ENCODE results near the gene MSRB2. TPM values are rescaled to one million over a fixed set of nuclear protein-coding genes. Genes with fewer than 3 reads are reported as not detected.
A peak's percentile ranks its signal among the peaks of the same experiment; 100 is the strongest.

The MSRB2 gene
- polyA plus RNA-seq, 2 of the 4 experiments (the other 2 are of a cell fraction): 19.0 to 32.0 TPM

- H3K4me2 ChIP-seq: peak overlapping the region; percentile 95
- ChIA-PET CTCF (interaction anchor here (1.1 kb wide), 1 partner anchor 10 kb away, joined by 3 read pairs; no protein-coding TSS in a partner anchor), POLR2A (no interaction called here)
- FAIRE-seq (no peak), ATAC-seq (peak; percentile 51 to 64), DNase-seq (ENCODE audit: low read depth in 1 of 2, low spot score in 1 of 2) (peak; percentile 34)
- TF ChIP-seq HOXB13 (CRISPR knock-in tag; IDR thresholded peaks at IDR 0.05; ENCODE audit: low read depth) (no peak), PHF8 (IDR thresholded peaks at IDR 0.05; ENCODE audit: borderline replicate concordance, low read depth) (0 out of 2 replicates have a peak, but pooled peaks have one; percentile 48)
- WGBS (ENCODE audit: missing lambda C conversion rate): 23% methylated on average over 21 of the region's 21 CpGs
- peaks cover 16% of the 10 kb centered on the region for H3K4me1 ChIP-seq
- H3K9me3 ChIP-seq: 0 out of 3 replicates have a peak, but pooled peaks cover 3% of the 10 kb centered on the region
- peak overlapping the region; percentile 85 to 98 for H3K27ac ChIP-seq
- peak overlapping the region; percentile 87 for H3K4me3 ChIP-seq
These were observed 805 bp downstream of the MSRB2 start for GRCh38 chr10:23095966-23096801.

GRCh38 chr10:23096802-23097549, 1.6 kb downstream of the MSRB2 start:
- Histone ChIP-seq H3K4me1 (peaks cover 16% of the 10 kb centered on the region), H3K4me2 (peak overlapping the region; percentile 95), H3K9me3 (no peaks in the 10 kb centered on the region), H3K4me3 (peak overlapping the region; percentile 87), H3K27ac (no peak overlapping the region; a peak in 1 of 6 replicates)
- DNase-seq (ENCODE audit: low read depth in 1 of 2, low spot score in 1 of 2): no peak
- POLR2A ChIA-PET: no interaction called here
- CTCF ChIA-PET: interaction anchor here (1.1 kb wide), 1 partner anchor 9 kb away, joined by 3 read pairs; no protein-coding TSS in a partner anchor
- no peak for ATAC-seq
- 86% methylated on average over 8 of the region's 8 CpGs for WGBS (ENCODE audit: missing lambda C conversion rate)
- FAIRE-seq: no peak
- TF ChIP-seq BCL3 (IDR thresholded peaks at IDR 0.05) (no peak), FOXS1 (CRISPR knock-in tag; IDR thresholded peaks at IDR 0.05) (no peak), NR3C1 (IDR thresholded peaks at IDR 0.05) (no peak), ATOH8 (CRISPR knock-in tag; IDR thresholded peaks at IDR 0.05; ENCODE audit: low read depth) (no peak), NFE2L2 (conservative IDR thresholded peaks at IDR 0.05; ENCODE audit: low read length) (no peak), TP53 (CRISPR knock-in tag; IDR thresholded peaks at IDR 0.05) (no peak), SMC3 (IDR thresholded peaks at IDR 0.05) (no peak), CHD2 (IDR thresholded peaks at IDR 0.05; ENCODE audit: low read length, partially characterized antibody) (no peak), HOXB13 (CRISPR knock-in tag; IDR thresholded peaks at IDR 0.05; ENCODE audit: low read depth) (no peak), MAX (IDR thresholded peaks at IDR 0.05) (no peak)

- ChIA-PET CTCF (interaction anchor here (1.3 kb wide), 1 partner anchor 111 kb away, joined by 5 read pairs; no protein-coding TSS in a partner anchor), POLR2A (no interaction called here)
These were observed 3.7 kb downstream of the MSRB2 start for GRCh38 chr10:23099079-23099478.

More at GRCh38 chr10:23099079-23099478, 3.7 kb downstream of the MSRB2 start:
- FAIRE-seq: no peak
- Histone ChIP-seq H3K4me1 (peaks cover 16% of the 10 kb centered on the region), H3K27ac (no peak overlapping the region), H3K4me2 (no peak overlapping the region), H3K9me3 (no peaks in the 10 kb centered on the region), H3K4me3 (no peak overlapping the region)
- DNase-seq (ENCODE audit: low read depth in 1 of 2, low spot score in 1 of 2): no peak
- TF ChIP-seq GATA3 (IDR thresholded peaks at IDR 0.05; ENCODE audit: borderline replicate concordance) (no peak), CHD2 (IDR thresholded peaks at IDR 0.05; ENCODE audit: low read length, partially characterized antibody) (no peak), TP53 (CRISPR knock-in tag; IDR thresholded peaks at IDR 0.05) (no peak), HOXA7 (CRISPR knock-in tag; IDR thresholded peaks at IDR 0.05) (no peak), MAFK (IDR thresholded peaks at IDR 0.05; ENCODE audit: partially characterized antibody) (no peak), REST (IDR thresholded peaks at IDR 0.05) (no peak), HEYL (CRISPR knock-in tag; IDR thresholded peaks at IDR 0.05) (no peak), CBX8 (IDR thresholded peaks at IDR 0.05) (no peak), RNF2 (IDR thresholded peaks at IDR 0.05; ENCODE audit: borderline replicate concordance, low read depth) (no peak), HES2 (IDR thresholded peaks at IDR 0.05) (no peak), SREBF2 (IDR thresholded peaks at IDR 0.05) (no peak), KDM5A (IDR thresholded peaks at IDR 0.05) (no peak), TFCP2L1 (CRISPR knock-in tag; IDR thresholded peaks at IDR 0.05) (no peak)
- ATAC-seq: no peak
- WGBS (ENCODE audit: missing lambda C conversion rate): 89% methylated on average over 3 of the region's 3 CpGs

Measured in A549 (cell line).